Spinal cord (tissue), 10 donors: ENCODE data around the gene CNGA1. TPM values are rescaled to one million over a fixed set of nuclear protein-coding genes. Genes with fewer than 3 reads are reported as not detected.
"Not testable (repeated sequence)": the region's sequence is repeated elsewhere in the genome, so short reads cannot be mapped to it uniquely, and the experiment has no call there.

Source experiments
- DNase-seq, 6 donors: peaks; one replicate each; pipeline versions ENCODE4 v3.0.0 to v3.0.0-alpha.2; 2013 to 2015; ENCODE audit warnings: low spot score in 6 of 6, low read depth in 4 of 6
- H3K27ac ChIP-seq: one replicate; pipeline ENCODE4 v1.5.1; 2013; ENCODE audit warnings: low read depth, low read length, control low read depth
- H3K27me3 ChIP-seq: one replicate; pipeline ENCODE4 v1.6.1; 2013; ENCODE audit warnings: low read length; ENCODE audit not compliant: control insufficient read depth, insufficient read depth
- H3K36me3 ChIP-seq: one replicate; pipeline ENCODE4 v1.6.1; 2013; ENCODE audit warnings: low read length; ENCODE audit not compliant: control insufficient read depth, insufficient read depth
- H3K4me1 ChIP-seq: one replicate; pipeline ENCODE4 v1.6.1; 2013; ENCODE audit warnings: low read length; ENCODE audit not compliant: control insufficient read depth, insufficient read depth
- H3K4me3 ChIP-seq: one replicate; pipeline ENCODE4 v1.5.1; 2013; ENCODE audit warnings: low read depth, low read length, control low read depth
- H3K9me3 ChIP-seq: one replicate; pipeline ENCODE4 v1.6.1; 2013; ENCODE audit warnings: low read length; ENCODE audit not compliant: control insufficient read depth, insufficient read depth
- WGBS: methylation state at CpG from one replicate; pipeline ENCODE4 v1.1.5; 2013; ENCODE audit warnings: missing lambda C conversion rate; ENCODE audit not compliant: insufficient coverage; 5-methylcytosine and 5-hydroxymethylcytosine counted together
- polyA plus RNA-seq, 2 donors: library from polyadenylated mRNA; unstranded; fragments of 120-200 nt; gene quantifications; one replicate each; pipeline ENCODE4 v1.2.1, GENCODE V29; 2013; ENCODE audit not compliant: insufficient read length in 2 of 2
- total RNA-seq, 2 donors: library from RNA; depleted of rRNA in 1 of 2; stranded (reverse); fragments of 120-200 nt in 1 of 2; fragments of >200 nt in 1 of 2; gene quantifications; one replicate each; pipeline versions ENCODE4 v1.2.3 to v1.2.4, GENCODE V29; 2013 to 2014
- donor health status: healthy.

The CNGA1 gene
- total and polyA plus RNA-seq, 4 donors: 0.06 to 1.1 (median 0.55) TPM

- 60% methylated on average over 1 of the region's 1 CpG for WGBS
- Histone ChIP-seq H3K4me1 (no peaks in the 10 kb centered on the region), H3K36me3 (no peaks in the 10 kb centered on the region), H3K27ac (no peak overlapping the region), H3K27me3 (no peaks in the 10 kb centered on the region), H3K9me3 (no peaks in the 10 kb centered on the region), H3K4me3 (no peak overlapping the region)
- no peak for DNase-seq
Measured at GRCh38 chr4:47996021-47996420, 20.5 kb downstream of the CNGA1 start.

- not testable (repeated sequence) for DNase-seq, H3K27me3 ChIP-seq
- no CpG with 5 or more reads among the region's 1 CpG for WGBS
Measured at GRCh38 chr4:47992475-47992874, 24.0 kb downstream of the CNGA1 start.

GRCh38 chr4:47990145-47990544 lies 26.3 kb downstream of the CNGA1 start:
- WGBS: 91% methylated on average over 2 of the region's 5 CpGs
- H3K4me1 ChIP-seq: no peaks in the 10 kb centered on the region
- no peaks in the 10 kb centered on the region for H3K27me3 ChIP-seq
- no peak overlapping the region for H3K4me3 ChIP-seq
- DNase-seq: no peak
- H3K9me3 ChIP-seq: no peaks in the 10 kb centered on the region
- H3K27ac ChIP-seq: no peak overlapping the region
- no peaks in the 10 kb centered on the region for H3K36me3 ChIP-seq

More at GRCh38 chr4:47992475-47992874, 24.0 kb downstream of the CNGA1 start:
- not testable (repeated sequence) for H3K36me3 ChIP-seq, H3K4me3 ChIP-seq, H3K27ac ChIP-seq, H3K9me3 ChIP-seq, H3K4me1 ChIP-seq

- no peaks in the 10 kb centered on the region for H3K4me1 ChIP-seq
- DNase-seq: no peak
- no peak overlapping the region for H3K4me3 ChIP-seq
- WGBS: 80% methylated on average over 1 of the region's 3 CpGs
- no peak overlapping the region for H3K27ac ChIP-seq
- H3K36me3 ChIP-seq: no peaks in the 10 kb centered on the region
- H3K9me3 ChIP-seq: no peaks in the 10 kb centered on the region
- no peaks in the 10 kb centered on the region for H3K27me3 ChIP-seq
Measured at GRCh38 chr4:47974566-47974965, 41.9 kb downstream of the CNGA1 start.

- no CpG with 5 or more reads among the region's 1 CpG for WGBS
- Histone ChIP-seq H3K4me1 (no peaks in the 10 kb centered on the region), H3K4me3 (no peak overlapping the region), H3K9me3 (no peaks in the 10 kb centered on the region), H3K27ac (no peak overlapping the region), H3K36me3 (no peaks in the 10 kb centered on the region), H3K27me3 (no peaks in the 10 kb centered on the region)
- DNase-seq: no peak
Measured at GRCh38 chr4:47972721-47973120, 43.8 kb downstream of the CNGA1 start.

- H3K27me3 ChIP-seq: no peaks in the 10 kb centered on the region
- no CpG with 5 or more reads among the region's 1 CpG for WGBS
- H3K36me3 ChIP-seq: no peaks in the 10 kb centered on the region
- H3K9me3 ChIP-seq: no peaks in the 10 kb centered on the region
- DNase-seq: no peak
- H3K4me3 ChIP-seq: no peak overlapping the region
- H3K4me1 ChIP-seq: no peaks in the 10 kb centered on the region
- H3K27ac ChIP-seq: no peak overlapping the region
Measured at GRCh38 chr4:47972181-47972580, 44.3 kb downstream of the CNGA1 start.

- Histone ChIP-seq H3K4me1 (no peaks in the 10 kb centered on the region), H3K27ac (no peak overlapping the region), H3K27me3 (no peaks in the 10 kb centered on the region), H3K36me3 (no peaks in the 10 kb centered on the region), H3K4me3 (no peak overlapping the region), H3K9me3 (no peaks in the 10 kb centered on the region)
- DNase-seq: no peak
Measured at GRCh38 chr4:47968847-47969246, 47.6 kb downstream of the CNGA1 start.

- Histone ChIP-seq H3K4me3 (no peak overlapping the region), H3K36me3 (no peaks in the 10 kb centered on the region), H3K27ac (no peak overlapping the region), H3K9me3 (no peaks in the 10 kb centered on the region), H3K27me3 (no peaks in the 10 kb centered on the region), H3K4me1 (no peaks in the 10 kb centered on the region)
- no peak for DNase-seq
- WGBS: 80% methylated on average over 2 of the region's 6 CpGs
Measured at GRCh38 chr4:47954677-47955076, 61.8 kb downstream of the CNGA1 start.

GRCh38 chr4:47954245-47954644 lies 62.2 kb downstream of the CNGA1 start:
- Histone ChIP-seq H3K9me3 (no peaks in the 10 kb centered on the region), H3K36me3 (no peaks in the 10 kb centered on the region), H3K27me3 (no peaks in the 10 kb centered on the region), H3K4me1 (no peaks in the 10 kb centered on the region), H3K4me3 (no peak overlapping the region), H3K27ac (no peak overlapping the region)
- 74% methylated on average over 7 of the region's 10 CpGs for WGBS
- DNase-seq: no peak

- Histone ChIP-seq H3K36me3 (no peaks in the 10 kb centered on the region), H3K27me3 (no peaks in the 10 kb centered on the region), H3K4me1 (no peaks in the 10 kb centered on the region), H3K9me3 (no peaks in the 10 kb centered on the region), H3K4me3 (no peak overlapping the region), H3K27ac (no peak overlapping the region)
- no CpG with 5 or more reads among the region's 5 CpGs for WGBS
- no peak for DNase-seq
Measured at GRCh38 chr4:47945930-47946726, 70.4 kb downstream of the CNGA1 start.
